ENCODE data around the gene OR5V1. TPM values are rescaled to one million over a fixed set of nuclear protein-coding genes. Genes with fewer than 3 reads are reported as not detected.

Gene OR5V1
- total RNA-seq (2022; extraction: Qiagen RNA extraction) = not detected in 5 replicates

GRCh38 chr6:29368765-29369164 is at the start of gene OR5V1:
Gene OR5V1 (minus strand): TSS chr6:29368865. CDS start chr6:29356195, 12,670 bp downstream.

GRCh38 chr6:29414588-29414987 is 45.9 kb upstream of the OR5V1 start, which contains the start of gene OR12D1:
Gene OR12D1 (plus strand): TSS chr6:29414928.

GRCh38 chr6:29395331-29395730 is 26.7 kb upstream of the OR5V1 start, which contains the start of gene OR12D2:
Gene OR12D2 (plus strand): TSS chr6:29395631. CDS start chr6:29396700, 1,069 bp downstream.

GRCh38 chr6:29375191-29375590 is 6.5 kb upstream of the OR5V1 start, which contains the start of gene OR12D3:
Gene OR12D3 (minus strand): TSS chr6:29375291. CDS start chr6:29375287, 4 bp downstream.

Other genes with a start within 250 kb of the OR5V1 start
- not detected in 5 replicates for gene OR2J2, start 198.0 kb downstream of the OR5V1 start, total RNA-seq (2022; extraction: Qiagen RNA extraction)
- not detected in 5 replicates for gene OR14J1, start 67.2 kb downstream of the OR5V1 start, total RNA-seq (2022; extraction: Qiagen RNA extraction)
- gene OR12D3, start 6.4 kb upstream of the OR5V1 start, total RNA-seq (2022; extraction: Qiagen RNA extraction) = not detected in 5 replicates
- not detected in 5 replicates for gene OR12D2, start 26.8 kb upstream of the OR5V1 start, total RNA-seq (2022; extraction: Qiagen RNA extraction)
- gene OR12D1, start 46.1 kb upstream of the OR5V1 start, total RNA-seq (2022; extraction: Qiagen RNA extraction) = not detected in 5 replicates
- not detected in 5 replicates for gene OR10C1, start 70.4 kb upstream of the OR5V1 start, total RNA-seq (2022; extraction: Qiagen RNA extraction)
- gene OR11A1, start 88.2 kb upstream of the OR5V1 start, total RNA-seq (2022; extraction: Qiagen RNA extraction) = not detected in 5 replicates
- gene OR2H1, start 88.3 kb upstream of the OR5V1 start, total RNA-seq (2022; extraction: Qiagen RNA extraction) = not detected in 5 replicates
- gene MAS1L, start 119.1 kb upstream of the OR5V1 start, total RNA-seq (2022; extraction: Qiagen RNA extraction) = not detected in 5 replicates
- gene UBD, start 190.9 kb upstream of the OR5V1 start, total RNA-seq (2022; extraction: Qiagen RNA extraction) = 0.31 to 0.97 TPM (median 0.61 TPM) in 5 replicates
- not detected in 5 replicates for gene OR2H2, start 216.3 kb upstream of the OR5V1 start, total RNA-seq (2022; extraction: Qiagen RNA extraction)